Measurements from ENCODE around the gene TAS2R5. TPM values are rescaled to one million over a fixed set of nuclear protein-coding genes. Genes with fewer than 3 reads are reported as not detected.
A peak's percentile ranks its signal among the peaks of the same experiment; 100 is the strongest.
"Not testable (repeated sequence)": the region's sequence is repeated elsewhere in the genome, so short reads cannot be mapped to it uniquely, and the experiment has no call there.

Gene TAS2R5, protein sequence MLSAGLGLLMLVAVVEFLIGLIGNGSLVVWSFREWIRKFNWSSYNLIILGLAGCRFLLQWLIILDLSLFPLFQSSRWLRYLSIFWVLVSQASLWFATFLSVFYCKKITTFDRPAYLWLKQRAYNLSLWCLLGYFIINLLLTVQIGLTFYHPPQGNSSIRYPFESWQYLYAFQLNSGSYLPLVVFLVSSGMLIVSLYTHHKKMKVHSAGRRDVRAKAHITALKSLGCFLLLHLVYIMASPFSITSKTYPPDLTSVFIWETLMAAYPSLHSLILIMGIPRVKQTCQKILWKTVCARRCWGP
- polyA plus RNA-seq (ENCODE audit: insufficient read length in 3 of 3), result 1 to 10 TPM; 1.4 to 2.2 (median 2.2) TPM

- DNase-seq (ENCODE audit: low read depth in 3 of 3, low spot score in 2 of 3), result no peak
Observed at GRCh38 chr7:141789917-141790316, at the start of gene TAS2R5. Gene TAS2R5, plus strand, starts transcription at chr7:141790217. Its CDS starts 145 bp downstream, at chr7:141790362.

DNA sequence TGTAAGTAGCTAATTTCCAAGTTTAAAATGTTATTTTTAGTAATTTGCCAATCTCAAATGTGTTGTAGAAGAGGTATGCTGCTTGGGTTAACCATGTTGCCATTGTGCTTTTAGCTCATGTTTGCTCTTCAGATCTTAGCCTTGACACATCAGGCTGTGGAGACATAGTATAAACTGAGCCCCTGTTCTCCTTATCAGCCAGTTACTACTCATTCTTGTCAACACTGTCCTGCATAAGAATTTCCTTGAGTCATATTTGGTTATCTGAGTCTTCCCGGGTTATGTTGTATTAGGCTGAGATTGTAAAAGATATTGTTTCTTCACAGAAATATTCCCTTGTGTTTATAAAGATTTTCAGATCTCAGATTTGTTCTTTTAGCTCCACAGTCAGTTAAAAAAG is 47.8 kb upstream of the TAS2R5 start:
- no peak for DNase-seq (ENCODE audit: low read depth in 3 of 3, low spot score in 2 of 3)

- DNase-seq (ENCODE audit: low read depth in 3 of 3, low spot score in 2 of 3), result no peak
Observed at GRCh38 chr7:141744131-141744530, 45.9 kb upstream of the TAS2R5 start.

GRCh38 chr7:141748396-141748795 is 41.6 kb upstream of the TAS2R5 start:
- no peak for DNase-seq (ENCODE audit: low read depth in 3 of 3, low spot score in 2 of 3)

GRCh38 chr7:141751904-141752303 is 38.1 kb upstream of the TAS2R5 start:
- not testable (repeated sequence) for DNase-seq (ENCODE audit: low read depth in 3 of 3, low spot score in 2 of 3)

- DNase-seq (ENCODE audit: low read depth in 3 of 3, low spot score in 2 of 3), result no peak
Observed at GRCh38 chr7:141752634-141753033, 37.4 kb upstream of the TAS2R5 start.

DNA sequence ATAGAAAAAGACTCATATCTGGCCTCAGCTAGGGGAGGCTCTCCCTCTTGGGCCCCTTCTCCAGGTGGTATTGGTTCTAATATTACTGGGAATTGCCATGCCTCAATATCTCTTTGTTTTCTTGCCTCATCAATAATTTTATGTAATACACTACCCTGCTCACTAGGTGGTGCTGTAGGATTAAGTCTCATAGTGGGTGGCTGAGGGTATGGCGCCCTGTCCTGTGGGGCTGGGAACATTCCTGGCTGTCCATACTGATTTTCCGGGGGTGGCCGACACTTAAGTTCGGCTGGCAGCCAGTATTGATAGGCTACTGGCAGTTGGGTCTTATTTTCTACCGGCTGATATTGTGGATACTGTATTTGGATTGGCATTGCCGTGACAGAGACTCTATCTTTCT is 35.1 kb upstream of the TAS2R5 start:
- DNase-seq (ENCODE audit: low read depth in 3 of 3, low spot score in 2 of 3), result no peak

DNA sequence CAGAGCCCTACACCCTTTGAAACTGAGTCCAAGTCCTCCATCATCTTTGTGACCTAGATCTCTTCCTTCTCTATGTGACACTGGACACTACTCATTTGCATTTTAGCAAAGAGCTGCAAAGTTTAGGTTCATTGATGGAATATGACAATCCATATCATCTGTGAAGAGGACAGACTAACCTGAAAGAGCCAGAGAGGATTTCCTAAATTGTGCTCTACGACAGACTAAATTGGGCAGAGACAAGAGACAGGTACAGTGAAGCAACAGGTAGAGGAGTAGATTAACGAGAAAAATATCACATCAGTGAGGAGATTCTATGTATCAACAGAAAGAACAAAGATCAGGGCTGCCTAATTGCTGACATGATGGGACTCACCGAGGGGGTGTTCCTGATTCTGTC is 26.2 kb upstream of the TAS2R5 start, which contains the start of gene TAS2R3:
TSS of gene TAS2R3 (plus strand) at position 301 of the 400 bp plus-strand sequence. CDS start at position 363, 62 bp downstream.
- DNase-seq (ENCODE audit: low read depth in 3 of 3, low spot score in 2 of 3), result no peak

GRCh38 chr7:141770083-141770583 is 19.9 kb upstream of the TAS2R5 start:
- not testable (repeated sequence) for DNase-seq (ENCODE audit: low read depth in 3 of 3, low spot score in 2 of 3)

GRCh38 chr7:141776374-141776773 is 13.6 kb upstream of the TAS2R5 start, which contains the start of gene TAS2R4:
Gene TAS2R4, plus strand, starts transcription at chr7:141776674. Its CDS starts 1,815 bp downstream, at chr7:141778489.
- DNase-seq (ENCODE audit: low read depth in 3 of 3, low spot score in 2 of 3), result no peak

DNA sequence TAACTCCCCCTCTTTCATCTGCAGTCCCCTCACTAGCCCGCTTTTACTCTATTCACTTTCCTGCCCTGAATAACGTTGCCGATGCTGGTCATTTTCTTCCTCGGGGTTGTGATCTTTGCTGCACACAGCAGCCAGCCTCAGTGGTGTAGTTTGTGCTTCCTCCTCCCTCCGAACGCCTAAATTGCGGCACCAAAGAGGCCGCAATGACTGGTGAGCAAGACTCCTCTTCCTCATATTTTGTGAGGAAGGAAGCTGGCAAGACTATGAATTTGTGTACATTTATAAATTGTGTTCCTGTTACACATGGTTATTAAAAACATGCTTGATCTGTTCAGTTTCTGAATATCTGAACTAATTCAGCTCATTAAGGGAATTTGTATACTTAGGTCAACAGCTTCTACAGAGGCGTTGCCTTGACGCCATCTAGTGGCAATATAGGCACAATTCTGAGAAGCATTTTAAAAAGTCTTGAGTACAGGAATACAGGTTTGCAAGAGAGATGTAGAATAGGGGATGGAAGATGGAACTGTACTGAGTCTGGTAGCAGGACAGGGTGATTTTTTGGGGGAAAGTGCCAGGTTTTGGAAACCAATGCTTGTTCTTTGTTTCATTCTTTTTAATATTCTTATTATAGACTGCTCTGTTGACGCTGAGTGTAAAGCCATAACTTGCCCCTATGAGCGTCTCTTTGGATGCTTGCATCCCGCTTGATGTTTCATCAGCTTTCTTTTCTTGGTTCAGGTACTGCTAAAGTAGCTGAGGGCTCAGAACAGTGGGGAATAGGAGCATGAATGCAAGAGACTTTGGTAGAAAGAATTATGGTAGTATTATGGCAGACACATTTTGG is 4.1 kb upstream of the TAS2R5 start:
- peak in 2 of 3 donors; percentile 7 to 12 for DNase-seq (ENCODE audit: low read depth in 3 of 3, low spot score in 2 of 3)

DNA sequence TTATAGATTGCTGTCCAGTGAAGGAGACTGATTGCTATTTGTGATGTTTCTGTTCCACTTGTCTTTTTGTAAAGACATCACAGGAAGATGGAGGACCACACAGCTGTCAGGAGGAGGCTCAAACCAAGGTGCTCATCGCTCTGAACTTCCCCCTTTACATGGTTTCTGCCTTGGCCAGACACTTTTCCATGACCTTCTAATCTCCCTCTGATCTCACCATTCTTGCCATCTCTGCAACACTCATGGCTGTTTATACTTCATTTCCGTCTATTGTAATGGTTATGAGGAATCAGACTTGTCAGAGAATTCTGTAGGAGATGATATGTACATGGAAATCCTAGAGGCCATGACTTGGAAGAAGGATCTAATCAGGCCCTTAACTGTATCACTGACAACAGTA is 1.7 kb upstream of the TAS2R5 start:
- DNase-seq (ENCODE audit: low read depth in 3 of 3, low spot score in 2 of 3), result no peak

- DNase-seq (ENCODE audit: low read depth in 3 of 3, low spot score in 2 of 3), result no peak
Observed at GRCh38 chr7:141792526-141792925, 2.5 kb downstream of the TAS2R5 start.

- DNase-seq (ENCODE audit: low read depth in 3 of 3, low spot score in 2 of 3), result no peak
Observed at GRCh38 chr7:141820067-141820466, 30.1 kb downstream of the TAS2R5 start.

- not testable (repeated sequence) for DNase-seq (ENCODE audit: low read depth in 3 of 3, low spot score in 2 of 3)
Observed at GRCh38 chr7:141822432-141822831, 32.4 kb downstream of the TAS2R5 start.

- DNase-seq (ENCODE audit: low read depth in 3 of 3, low spot score in 2 of 3), result no peak
Observed at GRCh38 chr7:141837683-141838082, 47.7 kb downstream of the TAS2R5 start.

DNA sequence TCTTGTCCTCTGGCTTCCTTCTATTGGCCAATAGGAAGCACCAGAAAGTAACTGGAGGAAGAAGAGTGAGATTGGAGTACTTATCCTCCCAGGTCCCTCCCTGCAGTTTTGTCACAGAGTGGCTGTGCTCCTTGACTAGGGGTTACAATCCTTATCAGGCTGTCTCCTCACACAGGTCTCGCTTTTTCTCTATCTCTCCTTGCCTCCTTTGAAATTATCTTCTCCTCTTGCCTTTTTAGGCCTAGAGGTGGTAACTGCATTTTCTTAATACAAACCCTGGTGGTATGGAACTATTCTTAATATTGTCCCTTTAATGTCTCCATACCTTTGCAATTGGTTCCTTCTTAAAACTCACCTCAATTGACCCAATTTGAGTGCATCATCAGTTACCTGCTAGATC is 48.6 kb downstream of the TAS2R5 start:
- no peak for DNase-seq (ENCODE audit: low read depth in 3 of 3, low spot score in 2 of 3)

DNA sequence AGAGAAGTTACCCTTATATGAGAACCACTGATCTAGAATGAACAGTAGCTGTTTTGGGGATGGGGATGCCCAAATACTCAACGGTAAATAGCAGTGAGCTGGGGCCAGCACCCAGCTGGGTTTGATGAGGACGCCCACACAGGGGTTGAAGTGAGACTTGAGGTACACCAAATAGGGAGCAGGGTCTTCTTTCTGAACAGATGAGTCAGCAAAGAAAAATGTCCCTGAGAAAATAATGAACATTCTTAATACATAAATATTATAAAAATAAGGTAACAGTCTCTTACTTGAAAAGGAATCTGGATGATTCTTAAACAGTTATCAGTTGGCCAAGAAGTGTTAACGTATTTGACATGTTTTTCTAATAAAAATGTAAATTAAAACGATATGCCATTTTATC is 49.2 kb downstream of the TAS2R5 start:
- no peak for DNase-seq (ENCODE audit: low read depth in 3 of 3, low spot score in 2 of 3)

- DNase-seq (ENCODE audit: low read depth in 3 of 3, low spot score in 2 of 3), result no peak
Observed at GRCh38 chr7:141840708-141841107, 50.7 kb downstream of the TAS2R5 start.

Data from right renal cortex interstitium (tissue), 3 donors.